Right atrium auricular region (tissue), 2 donors: Measurements from ENCODE around the gene LSR. TPM values are rescaled to one million over a fixed set of nuclear protein-coding genes. Genes with fewer than 3 reads are reported as not detected.

Source experiments
- DNase-seq: peaks from one replicate; pipeline ENCODE4 v3.0.0-alpha.2; 2019; ENCODE audit warnings: low spot score
- H3K27ac ChIP-seq, 2 donors: fragments of 200-600 bp; sonication (generic); 1 replicate in 1 of 2; 2 replicates in 1 of 2; pipeline ENCODE4 v1.5.1; 2016 to 2019
- H3K27me3 ChIP-seq, 2 donors: fragments of 200-600 bp; sonication (generic); one replicate each; pipeline versions ENCODE4 v1.5.1 to v1.6.0; 2017 to 2019
- H3K36me3 ChIP-seq: fragments of 200-600 bp; sonication (generic); one replicate; pipeline ENCODE4 v1.5.1; 2016
- H3K4me1 ChIP-seq, 2 donors: fragments of 200-600 bp; sonication (generic); one replicate each; pipeline versions ENCODE4 v1.5.1 to v1.6.0; 2017 to 2019
- H3K4me3 ChIP-seq, 2 donors: fragments of 200-600 bp; sonication (generic); 1 replicate in 1 of 2; 2 replicates in 1 of 2; pipeline ENCODE4 v1.5.1; 2017 to 2019; ENCODE audit warnings: mild to moderate bottlenecking in 1 of 2, moderate library complexity in 1 of 2
- H3K9me3 ChIP-seq, 2 donors: fragments of 200-600 bp; sonication (generic); one replicate each; pipeline ENCODE4 v1.5.1; 2019
- CTCF ChIP-seq, 2 donors: fragments of 200-600 bp; sonication (generic); IDR thresholded peaks; one replicate each; pipeline ENCODE4 v1.5.1; 2019; ENCODE audit warnings: antibody characterized with exemption in 2 of 2
- total RNA-seq, 2 donors: library from RNA; depleted of rRNA; stranded (reverse); fragments of >200 nt; gene quantifications; one replicate each; pipeline ENCODE4 v1.1.0, GENCODE V29; 2016

The LSR gene
- total RNA-seq, 2 donors from 2014 or later = 7.6 to 20.1 TPM

- TF ChIP-seq CTCF (IDR thresholded peaks at IDR 0.05) = no peak
- Histone ChIP-seq H3K36me3 (no peaks in the 10 kb centered on the region), H3K27ac (no peak overlapping the region), H3K4me3 (no peak overlapping the region), H3K4me1 (peaks cover 0 to under 1% of the 10 kb centered on the region in 2 donors), H3K27me3 (no peaks in the 10 kb centered on the region), H3K9me3 (no peaks in the 10 kb centered on the region)
- no peak for DNase-seq
Measured at GRCh38 chr19:35205733-35206323, 43.0 kb upstream of the LSR start.

GRCh38 chr19:35206379-35206778 lies 42.4 kb upstream of the LSR start:
- H3K27me3 ChIP-seq = no peaks in the 10 kb centered on the region
- no peak overlapping the region for H3K27ac ChIP-seq
- no peak for DNase-seq

GRCh38 chr19:35206855-35207254 lies 41.9 kb upstream of the LSR start:
- H3K27me3 ChIP-seq = no peaks in the 10 kb centered on the region
- no peaks in the 10 kb centered on the region for H3K9me3 ChIP-seq
- H3K4me1 ChIP-seq = peaks cover 0 to 6% of the 10 kb centered on the region in 2 donors
- DNase-seq = no peak
- no peak for TF ChIP-seq CTCF (IDR thresholded peaks at IDR 0.05)
- no peak overlapping the region for H3K27ac ChIP-seq
- H3K36me3 ChIP-seq = no peaks in the 10 kb centered on the region
- H3K4me3 ChIP-seq = no peak overlapping the region

More at GRCh38 chr19:35206379-35206778, 42.4 kb upstream of the LSR start:
- TF ChIP-seq CTCF (IDR thresholded peaks at IDR 0.05) = no peak
- Histone ChIP-seq H3K9me3 (no peaks in the 10 kb centered on the region), H3K36me3 (no peaks in the 10 kb centered on the region), H3K4me3 (no peak overlapping the region), H3K4me1 (peaks cover 0 to 6% of the 10 kb centered on the region in 2 donors)

- Histone ChIP-seq H3K27ac (no peak overlapping the region), H3K4me3 (no peak overlapping the region), H3K9me3 (no peaks in the 10 kb centered on the region), H3K27me3 (no peaks in the 10 kb centered on the region), H3K4me1 (peaks cover 0 to 11% of the 10 kb centered on the region in 2 donors), H3K36me3 (no peaks in the 10 kb centered on the region)
- no peak for DNase-seq
- no peak for TF ChIP-seq CTCF (IDR thresholded peaks at IDR 0.05)
Measured at GRCh38 chr19:35207391-35207871, 41.4 kb upstream of the LSR start.

- Histone ChIP-seq H3K4me1 (peaks cover 0 to 17% of the 10 kb centered on the region in 2 donors), H3K9me3 (no peaks in the 10 kb centered on the region), H3K27ac (no peak overlapping the region), H3K36me3 (no peaks in the 10 kb centered on the region), H3K27me3 (no peaks in the 10 kb centered on the region), H3K4me3 (no peak overlapping the region)
- no peak for DNase-seq
- TF ChIP-seq CTCF (IDR thresholded peaks at IDR 0.05) = no peak
Measured at GRCh38 chr19:35208121-35208520, 40.7 kb upstream of the LSR start.

GRCh38 chr19:35209646-35210045 lies 39.2 kb upstream of the LSR start:
- TF ChIP-seq CTCF (IDR thresholded peaks at IDR 0.05) = no peak
- no peaks in the 10 kb centered on the region for H3K9me3 ChIP-seq
- H3K27ac ChIP-seq = no peak overlapping the region
- H3K27me3 ChIP-seq = no peaks in the 10 kb centered on the region
- H3K4me1 ChIP-seq = peaks cover 0 to 31% of the 10 kb centered on the region in 2 donors
- DNase-seq = no peak
- H3K36me3 ChIP-seq = no peaks in the 10 kb centered on the region
- no peak overlapping the region for H3K4me3 ChIP-seq
